WTC11 (cell line): ENCODE data around the gene AFAP1L2. TPM values are rescaled to one million over a fixed set of nuclear protein-coding genes. Genes with fewer than 3 reads are reported as not detected.

ENCODE experiments used
- ATAC-seq: fragments of 200-7000 bp; cut with Tn5 transposase; 2 replicates; pipeline ENCODE4 v1.10.0; 2021; ENCODE audit warnings: mild to moderate bottlenecking, moderate library complexity
- CTCF ChIA-PET: fragments of 300-600 bp; sonication (Branson Sonifier 250); formaldehyde crosslinking; loops from one replicate; lab custom pipeline; 2021; ENCODE audit warnings: antibody characterized with exemption; lab: Charles Lee
- POLR2A ChIA-PET: fragments of 350-600 bp; sonication (Branson Sonifier 250); formaldehyde crosslinking; loops from one replicate; lab custom pipeline; 2021; ENCODE audit warnings: antibody characterized with exemption; lab: Charles Lee
- DNase-seq: peaks from one replicate; pipeline ENCODE4 v3.0.0; 2021; ENCODE audit warnings: low spot score
- H3K27ac Mint-ChIP-seq: 2 replicates; pipeline ENCODE4 v1.8.0; 2021; ENCODE audit warnings: mixed read lengths
- H3K27me3 Mint-ChIP-seq: 2 replicates; pipeline ENCODE4 v1.8.0; 2021; ENCODE audit warnings: low read depth, mild to moderate bottlenecking, moderate library complexity, mixed read lengths
- H3K36me3 Mint-ChIP-seq: 2 replicates; pipeline ENCODE4 v1.8.0; 2021; ENCODE audit warnings: mixed read lengths
- H3K4me1 Mint-ChIP-seq: 2 replicates; pipeline ENCODE4 v1.8.0; 2022; ENCODE audit warnings: mixed read lengths
- H3K4me3 Mint-ChIP-seq: 2 replicates; pipeline ENCODE4 v1.8.0; 2021; ENCODE audit warnings: mild to moderate bottlenecking, moderate library complexity, mixed read lengths
- H3K9me3 Mint-ChIP-seq: 2 replicates; pipeline ENCODE4 v1.8.0; 2021; ENCODE audit warnings: mixed read lengths
- ELF4 ChIP-seq: sonication (generic); formaldehyde crosslinking; IDR thresholded peaks from 2 replicates; pipeline ENCODE4 v1.8.1; 2022; ENCODE audit warnings: low read depth, mild to moderate bottlenecking, moderate library complexity, missing genetic modification reagents
- EMX1 ChIP-seq: fragments of 250-450 bp; sonication (Bioruptor Pico); IDR thresholded peaks from 2 replicates; pipeline ENCODE4 v1.8.0; 2021; ENCODE audit warnings: mild to moderate bottlenecking
- ETV6 ChIP-seq: sonication (generic); formaldehyde crosslinking; IDR thresholded peaks from 2 replicates; pipeline ENCODE4 v1.8.1; 2022; ENCODE audit warnings: mild to moderate bottlenecking, missing genetic modification reagents
- FOXK1 ChIP-seq: sonication (generic); formaldehyde crosslinking; IDR thresholded peaks from 2 replicates; pipeline ENCODE4 v1.8.0; 2022; ENCODE audit warnings: mild to moderate bottlenecking, moderate library complexity, missing genetic modification reagents
- FOXP1 ChIP-seq: sonication (generic); formaldehyde crosslinking; IDR thresholded peaks from 2 replicates; pipeline ENCODE4 v1.8.0; 2022; ENCODE audit warnings: missing genetic modification reagents, mild to moderate bottlenecking, moderate library complexity, borderline replicate concordance
- JAZF1 ChIP-seq: fragments of 250-450 bp; sonication (Bioruptor Pico); IDR thresholded peaks from 2 replicates; pipeline ENCODE4 v1.9.0; 2021; ENCODE audit warnings: moderate library complexity, mild to moderate bottlenecking, inconsistent platforms
- KAT7 ChIP-seq: sonication (generic); formaldehyde crosslinking; IDR thresholded peaks from 2 replicates; pipeline ENCODE4 v1.8.1; 2023; ENCODE audit warnings: missing genetic modification reagents, mild to moderate bottlenecking, borderline replicate concordance
- NFYB ChIP-seq: sonication (generic); formaldehyde crosslinking; conservative IDR thresholded peaks from 2 replicates; pipeline ENCODE4 v1.8.0; 2022; ENCODE audit warnings: low read depth, missing genetic modification reagents
- NR1H2 ChIP-seq: sonication (generic); formaldehyde crosslinking; IDR thresholded peaks from 2 replicates; pipeline ENCODE4 v1.9.0; 2021; ENCODE audit warnings: mild to moderate bottlenecking, moderate library complexity, missing genetic modification reagents
- NR2C2 ChIP-seq: sonication (generic); formaldehyde crosslinking; IDR thresholded peaks from 2 replicates; pipeline ENCODE4 v1.8.0; 2022; ENCODE audit warnings: mild to moderate bottlenecking, missing genetic modification reagents
- NR3C1 ChIP-seq: sonication (generic); formaldehyde crosslinking; conservative IDR thresholded peaks from 2 replicates; pipeline ENCODE4 v1.8.1; 2023; ENCODE audit warnings: low read depth, mild to moderate bottlenecking, missing genetic modification reagents
- TEAD1 ChIP-seq: sonication (generic); formaldehyde crosslinking; IDR thresholded peaks from 2 replicates; pipeline ENCODE4 v1.8.0; 2022; ENCODE audit warnings: mild to moderate bottlenecking, missing genetic modification reagents
- TEAD4 ChIP-seq: sonication (generic); formaldehyde crosslinking; IDR thresholded peaks from 2 replicates; pipeline ENCODE4 v1.8.0; 2022; ENCODE audit warnings: mild to moderate bottlenecking, missing genetic modification reagents
- ZNF138 ChIP-seq: sonication (generic); formaldehyde crosslinking; conservative IDR thresholded peaks from 2 replicates; pipeline ENCODE4 v1.8.1; 2022; ENCODE audit warnings: mild to moderate bottlenecking, moderate library complexity, missing genetic modification reagents
- ZNF232 ChIP-seq: sonication (generic); formaldehyde crosslinking; IDR thresholded peaks from 2 replicates; pipeline ENCODE4 v1.8.0; 2022; ENCODE audit warnings: mild to moderate bottlenecking, missing genetic modification reagents
- total RNA-seq: library from RNA; stranded (reverse); gene quantifications from 3 replicates; pipeline ENCODE4 v1.2.3, GENCODE V29; 2021
- TF ChIP-seq, protein P1 (sequence below): sonication (generic); formaldehyde crosslinking; IDR thresholded peaks from 2 replicates; pipeline ENCODE4 v1.8.1; 2023; ENCODE audit warnings: mild to moderate bottlenecking, missing genetic modification reagents
- TF ChIP-seq, protein P2 (sequence below): sonication (generic); formaldehyde crosslinking; IDR thresholded peaks from 2 replicates; pipeline ENCODE4 v1.8.0; 2022; ENCODE audit warnings: mild to moderate bottlenecking, missing genetic modification reagents
- TF ChIP-seq, protein P3 (sequence below): fragments of 250-450 bp; sonication (Bioruptor Pico); IDR thresholded peaks from 2 replicates; pipeline ENCODE4 v1.9.0; 2021; ENCODE audit warnings: mild to moderate bottlenecking, borderline replicate concordance
- TF ChIP-seq, protein P4 (sequence below): sonication (generic); formaldehyde crosslinking; IDR thresholded peaks from 2 replicates; pipeline ENCODE4 v1.8.1; 2023; ENCODE audit warnings: mild to moderate bottlenecking, missing genetic modification reagents, moderate library complexity
- TF ChIP-seq, protein P5 (sequence below): fragments of 250-450 bp; sonication (Bioruptor Pico); IDR thresholded peaks from 2 replicates; pipeline ENCODE4 v1.9.0; 2021; ENCODE audit warnings: mild to moderate bottlenecking
- TF ChIP-seq, protein P6 (sequence below): sonication (generic); formaldehyde crosslinking; IDR thresholded peaks from 2 replicates; pipeline ENCODE4 v1.8.0; 2023; ENCODE audit warnings: missing genetic modification reagents, mild to moderate bottlenecking, borderline replicate concordance

AFAP1L2 gene
- total RNA-seq, 1 experiment from 2014 or later, result 5.0 TPM

DNA sequence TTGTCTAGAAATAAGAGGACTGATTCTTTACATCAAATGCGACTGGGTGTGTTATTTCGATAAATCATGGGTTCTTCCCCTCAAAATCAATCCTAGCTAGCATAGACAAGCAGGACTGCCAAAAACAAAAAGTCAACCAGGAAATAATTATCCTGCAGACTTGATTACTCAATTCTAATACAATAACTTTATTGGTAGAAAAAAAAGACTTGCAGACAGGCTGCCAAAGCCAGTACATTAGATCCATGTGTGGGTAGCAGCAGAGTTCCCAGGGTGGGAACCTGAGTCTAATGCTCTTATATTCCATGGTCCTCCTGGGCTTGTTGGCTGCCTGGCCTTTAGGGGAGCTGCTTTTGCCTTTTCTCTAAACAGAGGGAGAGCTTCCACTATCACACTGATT is 7.8 kb downstream of the AFAP1L2 start (continued):
- TF ChIP-seq, protein P1, sequence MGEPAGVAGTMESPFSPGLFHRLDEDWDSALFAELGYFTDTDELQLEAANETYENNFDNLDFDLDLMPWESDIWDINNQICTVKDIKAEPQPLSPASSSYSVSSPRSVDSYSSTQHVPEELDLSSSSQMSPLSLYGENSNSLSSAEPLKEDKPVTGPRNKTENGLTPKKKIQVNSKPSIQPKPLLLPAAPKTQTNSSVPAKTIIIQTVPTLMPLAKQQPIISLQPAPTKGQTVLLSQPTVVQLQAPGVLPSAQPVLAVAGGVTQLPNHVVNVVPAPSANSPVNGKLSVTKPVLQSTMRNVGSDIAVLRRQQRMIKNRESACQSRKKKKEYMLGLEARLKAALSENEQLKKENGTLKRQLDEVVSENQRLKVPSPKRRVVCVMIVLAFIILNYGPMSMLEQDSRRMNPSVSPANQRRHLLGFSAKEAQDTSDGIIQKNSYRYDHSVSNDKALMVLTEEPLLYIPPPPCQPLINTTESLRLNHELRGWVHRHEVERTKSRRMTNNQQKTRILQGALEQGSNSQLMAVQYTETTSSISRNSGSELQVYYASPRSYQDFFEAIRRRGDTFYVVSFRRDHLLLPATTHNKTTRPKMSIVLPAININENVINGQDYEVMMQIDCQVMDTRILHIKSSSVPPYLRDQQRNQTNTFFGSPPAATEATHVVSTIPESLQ (CRISPR knock-in tag), result no peak
- TF ChIP-seq EMX1 (CRISPR knock-in tag) (no peak), FOXP1 (CRISPR knock-in tag) (no peak), TEAD1 (CRISPR knock-in tag) (no peak), NFYB (CRISPR knock-in tag) (no peak)
- TF ChIP-seq, protein P2, sequence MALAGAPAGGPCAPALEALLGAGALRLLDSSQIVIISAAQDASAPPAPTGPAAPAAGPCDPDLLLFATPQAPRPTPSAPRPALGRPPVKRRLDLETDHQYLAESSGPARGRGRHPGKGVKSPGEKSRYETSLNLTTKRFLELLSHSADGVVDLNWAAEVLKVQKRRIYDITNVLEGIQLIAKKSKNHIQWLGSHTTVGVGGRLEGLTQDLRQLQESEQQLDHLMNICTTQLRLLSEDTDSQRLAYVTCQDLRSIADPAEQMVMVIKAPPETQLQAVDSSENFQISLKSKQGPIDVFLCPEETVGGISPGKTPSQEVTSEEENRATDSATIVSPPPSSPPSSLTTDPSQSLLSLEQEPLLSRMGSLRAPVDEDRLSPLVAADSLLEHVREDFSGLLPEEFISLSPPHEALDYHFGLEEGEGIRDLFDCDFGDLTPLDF (CRISPR knock-in tag), result no peak

DNA sequence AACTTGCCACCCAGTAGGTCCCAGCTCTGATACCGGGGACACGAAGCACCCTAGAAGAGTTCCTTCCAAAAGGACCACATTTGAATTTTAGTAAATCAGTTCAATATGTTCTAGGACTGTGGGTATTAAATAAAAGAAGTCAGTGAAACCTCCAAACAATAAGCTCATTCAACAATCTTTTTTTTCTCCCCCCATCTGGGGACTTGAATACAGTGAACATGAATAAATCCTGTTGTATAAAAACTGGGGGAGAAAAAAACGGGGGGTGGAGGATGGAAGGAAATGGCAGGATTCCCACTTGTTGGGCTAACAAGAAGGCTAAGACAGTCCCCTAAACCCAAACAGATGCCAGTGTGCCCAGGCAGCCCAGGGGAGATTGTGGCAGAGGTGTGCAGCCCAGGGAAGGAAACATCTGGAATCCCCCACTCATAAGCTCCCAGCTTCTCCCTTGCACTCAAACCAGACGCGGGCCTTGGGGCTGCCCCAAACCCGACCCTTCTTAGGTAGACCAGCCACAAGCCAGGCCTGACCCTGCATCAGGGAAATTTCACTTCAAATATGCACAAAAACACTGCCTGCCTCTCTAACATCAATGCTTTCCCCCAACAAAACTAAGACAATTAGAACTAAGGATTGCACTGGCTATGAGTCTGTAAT is 8.8 kb downstream of the AFAP1L2 start:
- CTCF ChIA-PET, result no interaction called here

DNA sequence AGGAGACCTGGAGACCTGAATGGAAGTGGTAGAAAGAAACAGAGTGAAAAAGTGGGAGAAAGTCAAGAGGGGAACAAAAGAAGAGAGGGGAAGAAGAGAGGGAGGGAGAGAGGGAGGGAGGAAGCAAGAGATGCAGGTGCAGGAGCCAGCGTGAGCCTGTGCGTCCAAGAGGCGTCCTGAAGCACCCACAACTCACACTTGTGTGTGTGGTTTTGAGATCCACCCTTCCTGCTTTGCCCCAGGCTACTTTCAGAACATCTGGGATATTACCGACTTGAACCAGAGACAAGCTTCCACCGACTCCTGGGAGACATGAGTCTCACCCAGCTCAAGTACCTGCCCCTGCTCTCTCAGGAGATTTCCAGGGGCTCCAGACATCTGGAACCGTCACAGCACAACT is 9.8 kb downstream of the AFAP1L2 start:
- H3K36me3 Mint-ChIP-seq, result no peaks in the 10 kb centered on the region
- no peak for ATAC-seq
- H3K4me1 Mint-ChIP-seq, result peaks cover 10% of the 10 kb centered on the region
- POLR2A ChIA-PET, result no interaction called here
- no peaks in the 10 kb centered on the region for H3K9me3 Mint-ChIP-seq
- CTCF ChIA-PET, result no interaction called here
- no peaks in the 10 kb centered on the region; the same call in 1 of the 2 replicates for H3K27me3 Mint-ChIP-seq
- H3K27ac Mint-ChIP-seq, result no peak overlapping the region
- no peak overlapping the region for H3K4me3 Mint-ChIP-seq
- DNase-seq, result no peak
- TF ChIP-seq NR3C1 (CRISPR knock-in tag) (no peak), NR2C2 (CRISPR knock-in tag) (no peak), ZNF138 (CRISPR knock-in tag) (no peak), FOXK1 (no peak), NR1H2 (no peak), ELF4 (CRISPR knock-in tag) (no peak)
- TF ChIP-seq, protein P3, sequence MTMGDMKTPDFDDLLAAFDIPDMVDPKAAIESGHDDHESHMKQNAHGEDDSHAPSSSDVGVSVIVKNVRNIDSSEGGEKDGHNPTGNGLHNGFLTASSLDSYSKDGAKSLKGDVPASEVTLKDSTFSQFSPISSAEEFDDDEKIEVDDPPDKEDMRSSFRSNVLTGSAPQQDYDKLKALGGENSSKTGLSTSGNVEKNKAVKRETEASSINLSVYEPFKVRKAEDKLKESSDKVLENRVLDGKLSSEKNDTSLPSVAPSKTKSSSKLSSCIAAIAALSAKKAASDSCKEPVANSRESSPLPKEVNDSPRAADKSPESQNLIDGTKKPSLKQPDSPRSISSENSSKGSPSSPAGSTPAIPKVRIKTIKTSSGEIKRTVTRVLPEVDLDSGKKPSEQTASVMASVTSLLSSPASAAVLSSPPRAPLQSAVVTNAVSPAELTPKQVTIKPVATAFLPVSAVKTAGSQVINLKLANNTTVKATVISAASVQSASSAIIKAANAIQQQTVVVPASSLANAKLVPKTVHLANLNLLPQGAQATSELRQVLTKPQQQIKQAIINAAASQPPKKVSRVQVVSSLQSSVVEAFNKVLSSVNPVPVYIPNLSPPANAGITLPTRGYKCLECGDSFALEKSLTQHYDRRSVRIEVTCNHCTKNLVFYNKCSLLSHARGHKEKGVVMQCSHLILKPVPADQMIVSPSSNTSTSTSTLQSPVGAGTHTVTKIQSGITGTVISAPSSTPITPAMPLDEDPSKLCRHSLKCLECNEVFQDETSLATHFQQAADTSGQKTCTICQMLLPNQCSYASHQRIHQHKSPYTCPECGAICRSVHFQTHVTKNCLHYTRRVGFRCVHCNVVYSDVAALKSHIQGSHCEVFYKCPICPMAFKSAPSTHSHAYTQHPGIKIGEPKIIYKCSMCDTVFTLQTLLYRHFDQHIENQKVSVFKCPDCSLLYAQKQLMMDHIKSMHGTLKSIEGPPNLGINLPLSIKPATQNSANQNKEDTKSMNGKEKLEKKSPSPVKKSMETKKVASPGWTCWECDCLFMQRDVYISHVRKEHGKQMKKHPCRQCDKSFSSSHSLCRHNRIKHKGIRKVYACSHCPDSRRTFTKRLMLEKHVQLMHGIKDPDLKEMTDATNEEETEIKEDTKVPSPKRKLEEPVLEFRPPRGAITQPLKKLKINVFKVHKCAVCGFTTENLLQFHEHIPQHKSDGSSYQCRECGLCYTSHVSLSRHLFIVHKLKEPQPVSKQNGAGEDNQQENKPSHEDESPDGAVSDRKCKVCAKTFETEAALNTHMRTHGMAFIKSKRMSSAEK (CRISPR knock-in tag), result no peak
- TF ChIP-seq, protein P4, sequence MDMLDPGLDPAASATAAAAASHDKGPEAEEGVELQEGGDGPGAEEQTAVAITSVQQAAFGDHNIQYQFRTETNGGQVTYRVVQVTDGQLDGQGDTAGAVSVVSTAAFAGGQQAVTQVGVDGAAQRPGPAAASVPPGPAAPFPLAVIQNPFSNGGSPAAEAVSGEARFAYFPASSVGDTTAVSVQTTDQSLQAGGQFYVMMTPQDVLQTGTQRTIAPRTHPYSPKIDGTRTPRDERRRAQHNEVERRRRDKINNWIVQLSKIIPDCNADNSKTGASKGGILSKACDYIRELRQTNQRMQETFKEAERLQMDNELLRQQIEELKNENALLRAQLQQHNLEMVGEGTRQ (CRISPR knock-in tag), result no peak

More for the DNA sequence above, 8.8 kb downstream of the AFAP1L2 start:
- ATAC-seq (no peak), DNase-seq (no peak)
- Mint-ChIP-seq H3K4me1 (peaks cover 10% of the 10 kb centered on the region), H3K9me3 (no peaks in the 10 kb centered on the region), H3K4me3 (no peak overlapping the region), H3K27me3 (no peaks in the 10 kb centered on the region; the same call in 1 of the 2 replicates), H3K36me3 (no peaks in the 10 kb centered on the region), H3K27ac (no peak overlapping the region)
- POLR2A ChIA-PET, result no interaction called here
- no peak for TF ChIP-seq KAT7 (CRISPR knock-in tag)
- TF ChIP-seq JAZF1 (CRISPR knock-in tag), result no peak
- TF ChIP-seq, protein P5, sequence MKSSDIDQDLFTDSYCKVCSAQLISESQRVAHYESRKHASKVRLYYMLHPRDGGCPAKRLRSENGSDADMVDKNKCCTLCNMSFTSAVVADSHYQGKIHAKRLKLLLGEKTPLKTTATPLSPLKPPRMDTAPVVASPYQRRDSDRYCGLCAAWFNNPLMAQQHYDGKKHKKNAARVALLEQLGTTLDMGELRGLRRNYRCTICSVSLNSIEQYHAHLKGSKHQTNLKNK (CRISPR knock-in tag), result no peak
- TF ChIP-seq TEAD4 (CRISPR knock-in tag), result no peak
- TF ChIP-seq ZNF232 (CRISPR knock-in tag), result no peak
- TF ChIP-seq, protein P6, sequence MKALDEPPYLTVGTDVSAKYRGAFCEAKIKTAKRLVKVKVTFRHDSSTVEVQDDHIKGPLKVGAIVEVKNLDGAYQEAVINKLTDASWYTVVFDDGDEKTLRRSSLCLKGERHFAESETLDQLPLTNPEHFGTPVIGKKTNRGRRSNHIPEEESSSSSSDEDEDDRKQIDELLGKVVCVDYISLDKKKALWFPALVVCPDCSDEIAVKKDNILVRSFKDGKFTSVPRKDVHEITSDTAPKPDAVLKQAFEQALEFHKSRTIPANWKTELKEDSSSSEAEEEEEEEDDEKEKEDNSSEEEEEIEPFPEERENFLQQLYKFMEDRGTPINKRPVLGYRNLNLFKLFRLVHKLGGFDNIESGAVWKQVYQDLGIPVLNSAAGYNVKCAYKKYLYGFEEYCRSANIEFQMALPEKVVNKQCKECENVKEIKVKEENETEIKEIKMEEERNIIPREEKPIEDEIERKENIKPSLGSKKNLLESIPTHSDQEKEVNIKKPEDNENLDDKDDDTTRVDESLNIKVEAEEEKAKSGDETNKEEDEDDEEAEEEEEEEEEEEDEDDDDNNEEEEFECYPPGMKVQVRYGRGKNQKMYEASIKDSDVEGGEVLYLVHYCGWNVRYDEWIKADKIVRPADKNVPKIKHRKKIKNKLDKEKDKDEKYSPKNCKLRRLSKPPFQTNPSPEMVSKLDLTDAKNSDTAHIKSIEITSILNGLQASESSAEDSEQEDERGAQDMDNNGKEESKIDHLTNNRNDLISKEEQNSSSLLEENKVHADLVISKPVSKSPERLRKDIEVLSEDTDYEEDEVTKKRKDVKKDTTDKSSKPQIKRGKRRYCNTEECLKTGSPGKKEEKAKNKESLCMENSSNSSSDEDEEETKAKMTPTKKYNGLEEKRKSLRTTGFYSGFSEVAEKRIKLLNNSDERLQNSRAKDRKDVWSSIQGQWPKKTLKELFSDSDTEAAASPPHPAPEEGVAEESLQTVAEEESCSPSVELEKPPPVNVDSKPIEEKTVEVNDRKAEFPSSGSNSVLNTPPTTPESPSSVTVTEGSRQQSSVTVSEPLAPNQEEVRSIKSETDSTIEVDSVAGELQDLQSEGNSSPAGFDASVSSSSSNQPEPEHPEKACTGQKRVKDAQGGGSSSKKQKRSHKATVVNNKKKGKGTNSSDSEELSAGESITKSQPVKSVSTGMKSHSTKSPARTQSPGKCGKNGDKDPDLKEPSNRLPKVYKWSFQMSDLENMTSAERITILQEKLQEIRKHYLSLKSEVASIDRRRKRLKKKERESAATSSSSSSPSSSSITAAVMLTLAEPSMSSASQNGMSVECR (CRISPR knock-in tag), result no peak
- no peak for TF ChIP-seq ETV6 (CRISPR knock-in tag)
